HG02973 (cell line): ENCODE data around the gene NLGN1.

ENCODE experiments used
- ATAC-seq: cut with Tn5 transposase; IDR thresholded peaks from one replicate; pipeline ENCODE4 v1.9.1; 2021; ENCODE audit warnings: moderate library complexity; ENCODE audit not compliant: unreplicated experiment

NLGN1 gene

DNA sequence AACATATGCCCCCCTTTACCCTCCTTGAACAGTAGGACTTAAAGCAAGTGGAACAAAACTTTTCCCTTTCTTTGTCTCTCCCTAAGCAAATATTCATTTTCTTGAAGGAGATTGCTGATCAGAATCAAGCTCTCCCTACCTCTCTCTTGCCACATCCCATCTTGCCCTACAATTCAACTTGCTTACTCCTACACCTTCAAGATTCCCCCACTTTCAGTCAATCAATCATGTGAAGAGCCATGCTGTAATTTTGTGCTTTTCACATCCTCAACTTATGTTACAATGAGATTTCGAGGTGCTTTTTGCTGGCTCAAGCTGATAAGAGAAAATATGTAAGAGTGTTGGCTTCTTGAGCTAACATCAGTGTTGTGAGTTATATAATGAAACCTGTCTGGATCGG is 662.9 kb downstream of the NLGN1 start:
- ATAC-seq: no peak

DNA sequence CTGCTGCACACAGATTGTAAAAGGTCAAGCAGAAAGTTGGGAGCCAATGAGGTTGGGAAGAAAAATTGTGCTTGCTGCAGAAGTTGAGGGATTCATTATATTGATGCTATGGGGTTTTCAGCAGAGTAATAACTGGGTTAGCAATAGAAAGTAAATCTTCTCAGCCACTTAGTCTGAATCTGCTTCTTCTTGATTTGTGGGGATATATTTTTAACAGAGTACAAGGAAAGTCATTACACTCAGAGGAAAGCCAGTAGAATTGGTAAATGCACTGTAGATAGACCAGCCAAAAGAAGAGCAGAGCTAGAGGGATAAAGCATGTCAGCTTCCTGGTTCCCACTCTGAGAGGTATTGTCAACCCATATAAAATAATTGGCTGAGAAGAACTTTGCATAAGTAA is 663.6 kb downstream of the NLGN1 start:
- ATAC-seq: no peak

DNA sequence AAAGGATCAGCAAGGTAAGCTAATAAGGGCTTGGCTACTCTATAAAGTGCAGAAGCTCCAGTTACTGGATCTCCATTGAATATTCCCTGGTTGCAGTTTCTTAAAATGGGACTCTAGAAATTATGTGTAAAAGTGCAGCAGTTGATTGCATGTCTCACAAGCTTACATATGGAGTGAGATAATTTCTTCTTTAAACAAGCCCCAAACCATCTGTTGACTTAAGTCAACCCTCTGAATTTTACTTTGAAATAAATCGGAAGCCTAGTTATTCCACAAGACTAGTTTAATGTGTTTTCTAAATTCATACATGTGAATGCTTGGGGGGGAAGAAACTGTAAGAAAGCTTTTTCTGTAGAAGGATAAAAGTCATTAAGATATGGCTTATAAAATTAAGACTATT is 664.2 kb downstream of the NLGN1 start:
- ATAC-seq: no peak

DNA sequence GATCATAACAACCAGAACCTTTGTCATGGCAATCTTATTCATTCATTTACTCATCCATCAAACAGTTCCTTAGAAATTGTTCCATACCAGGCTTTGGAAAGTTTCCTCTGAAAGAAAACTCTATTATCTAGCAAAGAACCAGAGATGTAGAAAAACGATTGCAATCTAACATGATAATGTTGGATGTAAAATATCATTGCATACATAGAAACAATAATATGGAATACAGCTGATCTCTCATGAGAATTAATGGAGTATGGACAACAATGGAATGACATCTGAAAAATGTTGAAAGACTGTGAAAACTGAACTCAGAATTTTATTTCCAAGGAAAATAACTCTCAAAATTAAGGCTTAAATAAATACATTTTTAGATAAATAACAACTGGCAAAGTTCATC is 665.4 kb downstream of the NLGN1 start:
- ATAC-seq: no peak

DNA sequence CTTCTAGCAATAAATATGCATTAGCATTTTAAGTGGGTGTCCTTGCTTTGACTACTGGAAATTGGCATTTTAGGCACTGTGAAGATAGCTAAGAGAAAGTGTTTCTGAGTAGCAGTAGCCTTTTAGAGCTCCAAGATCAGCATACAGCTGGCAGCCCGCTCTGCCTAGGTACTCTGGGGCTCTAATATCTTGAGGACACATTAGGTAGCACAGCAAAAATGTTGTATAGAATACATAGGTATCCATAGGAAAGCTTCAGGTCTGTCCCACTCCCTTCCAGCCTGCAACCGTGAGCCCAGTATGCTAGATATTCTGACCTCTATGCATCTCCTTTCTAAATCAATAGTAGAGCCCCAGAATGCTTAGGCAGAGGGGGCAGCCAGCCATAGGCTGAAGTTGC is 670.5 kb downstream of the NLGN1 start:
- ATAC-seq: no peak

DNA sequence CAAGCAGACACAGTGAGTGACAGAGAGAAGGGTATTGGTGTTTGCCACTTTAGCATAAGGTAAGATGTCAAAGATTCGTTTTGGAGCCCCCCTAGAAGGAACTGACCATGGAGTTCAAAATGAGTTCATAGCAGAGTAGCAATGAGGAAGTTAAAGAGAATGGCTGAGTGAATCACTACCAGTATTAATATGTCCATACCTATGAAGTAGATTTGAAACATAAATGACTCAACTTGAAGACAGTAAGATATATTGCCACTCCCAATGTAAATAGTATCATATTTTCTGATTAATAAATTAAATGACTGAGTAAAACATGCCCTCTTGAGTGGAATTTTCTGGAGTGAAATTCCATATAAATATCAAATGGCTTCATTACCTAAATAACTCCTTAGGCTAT is 675.1 kb downstream of the NLGN1 start:
- no peak for ATAC-seq

DNA sequence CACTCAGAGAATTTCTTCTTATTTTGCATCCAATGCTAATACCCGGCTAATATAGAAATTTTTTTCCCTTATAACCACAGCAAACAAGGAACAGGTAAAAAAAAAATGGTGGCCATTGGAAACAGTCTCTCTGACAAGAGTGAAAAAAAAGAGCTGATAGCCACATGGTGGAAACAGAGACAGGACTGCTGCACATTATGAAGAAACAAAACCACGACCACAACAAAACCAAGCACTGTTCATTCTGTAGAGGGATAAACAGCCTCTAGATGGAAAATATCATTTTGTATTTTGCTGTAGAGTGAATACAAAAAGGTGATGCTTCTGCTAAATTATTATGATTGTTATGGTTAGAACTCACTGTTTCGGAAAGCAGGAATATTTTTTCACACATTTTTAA is 686.2 kb downstream of the NLGN1 start:
- ATAC-seq: no peak

DNA sequence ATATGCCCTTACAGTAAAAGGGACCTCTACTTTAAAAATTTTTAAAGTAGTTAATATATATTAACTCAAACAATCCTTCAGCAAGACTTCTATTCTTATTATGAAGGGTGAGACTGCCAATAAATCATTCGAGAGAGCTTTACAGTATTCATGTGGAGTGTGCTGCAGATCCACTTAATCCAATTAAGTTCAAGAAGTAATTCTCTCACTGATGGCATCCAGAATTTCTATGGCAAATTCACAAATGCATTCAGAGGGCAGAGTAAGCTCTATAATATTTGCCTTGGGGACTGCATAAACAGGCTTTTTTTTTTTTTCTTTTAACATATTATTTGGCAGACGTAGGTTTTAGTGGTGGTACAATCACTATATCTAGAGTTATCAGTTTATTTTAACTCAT is 692.0 kb downstream of the NLGN1 start:
- no peak for ATAC-seq

DNA sequence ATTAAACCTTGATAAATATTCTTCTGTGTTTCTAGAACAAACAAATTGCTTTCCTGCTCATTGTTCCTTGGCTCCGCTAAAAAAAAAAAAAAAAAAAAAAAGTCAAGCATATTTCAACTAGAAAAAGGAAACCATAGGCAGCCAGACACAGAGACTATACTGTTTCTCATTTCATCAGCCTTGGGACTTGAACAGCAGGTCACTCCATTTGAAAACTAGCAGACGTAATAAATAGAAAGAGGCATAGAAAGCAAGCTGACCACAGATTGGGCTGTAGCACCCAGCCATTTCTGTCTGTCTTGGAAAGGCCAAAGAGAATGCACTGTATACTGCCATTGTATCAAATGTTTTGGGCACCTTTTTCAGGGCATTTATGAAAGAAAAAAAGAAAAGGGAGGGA is 697.1 kb downstream of the NLGN1 start:
- ATAC-seq: no peak

DNA sequence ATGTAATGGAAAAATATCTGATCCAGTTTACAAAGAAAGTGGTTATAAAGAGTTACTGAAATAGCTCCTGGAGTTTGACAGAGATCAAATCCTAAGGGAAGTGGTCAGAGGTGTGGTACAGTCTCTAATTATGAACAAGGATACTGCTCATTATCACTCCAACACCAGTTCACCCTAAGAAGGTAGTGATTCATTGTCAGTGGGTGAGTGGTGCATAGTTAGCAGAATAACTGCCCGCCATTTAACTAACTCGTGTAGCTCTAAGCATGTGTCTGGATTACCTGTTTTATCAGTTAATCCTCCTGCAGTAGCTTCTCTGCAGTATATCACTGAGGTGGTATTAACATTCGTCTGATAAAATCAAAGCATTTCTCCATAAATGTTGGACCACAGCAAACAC is 700.1 kb downstream of the NLGN1 start:
- no peak for ATAC-seq

DNA sequence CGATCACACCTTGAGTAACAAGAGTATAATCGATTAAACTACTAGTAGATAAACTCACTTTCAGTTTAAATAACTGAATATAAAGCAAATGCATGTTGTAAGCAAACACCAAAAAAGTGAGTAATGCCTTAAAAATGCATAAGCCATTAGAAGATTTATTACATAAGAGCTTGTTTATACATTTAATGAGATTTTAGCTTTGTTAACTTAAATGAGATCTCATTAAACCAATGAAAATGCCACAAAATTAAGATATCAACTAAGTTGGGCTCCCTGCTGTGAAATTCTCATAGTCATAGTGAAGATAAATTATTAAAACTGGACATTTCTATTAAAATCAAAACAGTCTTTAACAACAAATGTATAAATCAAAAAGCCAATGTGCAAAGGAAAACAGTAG is 701.2 kb downstream of the NLGN1 start:
- ATAC-seq: no peak

DNA sequence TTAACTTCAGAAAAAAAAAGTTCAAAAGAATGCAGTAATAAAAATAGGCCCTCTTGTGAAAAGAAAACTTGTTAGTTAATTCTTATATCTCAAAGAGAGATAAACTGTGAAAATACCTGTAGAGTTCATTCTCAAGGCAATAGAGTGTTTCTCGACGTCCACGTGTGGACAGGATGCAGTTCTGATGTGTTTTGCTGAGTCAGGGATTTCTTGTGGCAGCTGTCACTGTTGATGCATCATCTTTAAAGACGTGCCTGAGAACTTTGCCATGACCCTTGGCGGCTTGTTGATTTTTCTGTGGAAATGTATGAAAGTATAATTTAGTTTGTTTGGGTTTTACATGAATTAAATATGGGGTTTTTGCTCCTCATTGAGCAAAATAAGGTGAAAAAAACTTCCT is 702.2 kb downstream of the NLGN1 start:
- ATAC-seq: no peak

DNA sequence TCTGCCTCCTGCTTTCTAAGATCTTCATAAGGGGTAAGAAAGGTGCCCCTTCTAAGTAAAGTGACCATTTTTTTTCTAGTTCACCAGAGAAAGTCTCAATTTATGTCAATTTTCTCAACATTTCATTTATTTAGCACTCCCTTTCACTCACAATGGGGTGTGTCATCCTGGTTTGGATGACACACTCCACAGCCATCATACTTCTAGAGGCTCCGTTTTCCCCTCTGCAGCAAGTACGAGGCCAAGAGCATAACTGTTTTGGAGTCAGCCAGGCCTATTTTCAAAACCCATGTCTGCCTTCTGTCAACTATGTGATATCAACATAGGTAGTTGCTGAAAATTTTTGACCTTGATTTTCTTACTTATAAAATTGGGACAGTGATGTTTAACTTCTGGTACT is 703.2 kb downstream of the NLGN1 start:
- ATAC-seq: no peak

DNA sequence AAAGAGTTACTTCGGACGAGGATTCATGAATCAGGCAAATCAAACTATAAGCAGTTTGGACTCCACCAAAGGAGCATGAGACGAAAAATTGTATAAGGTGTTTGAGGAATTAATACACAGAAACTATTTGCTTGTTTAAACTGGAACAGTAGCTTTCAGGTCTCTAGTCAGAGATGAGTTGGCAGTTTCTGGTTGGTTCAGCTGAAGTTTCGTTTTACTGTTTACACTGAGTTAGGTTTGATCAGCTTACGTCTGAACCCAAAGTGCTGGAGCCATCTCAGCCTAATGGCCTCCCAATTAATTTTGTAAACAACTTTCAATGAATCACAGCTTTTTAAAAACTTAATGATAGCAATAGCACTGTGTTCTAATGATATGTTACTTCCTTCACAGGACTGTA is 703.7 kb downstream of the NLGN1 start:
- no peak for ATAC-seq

DNA sequence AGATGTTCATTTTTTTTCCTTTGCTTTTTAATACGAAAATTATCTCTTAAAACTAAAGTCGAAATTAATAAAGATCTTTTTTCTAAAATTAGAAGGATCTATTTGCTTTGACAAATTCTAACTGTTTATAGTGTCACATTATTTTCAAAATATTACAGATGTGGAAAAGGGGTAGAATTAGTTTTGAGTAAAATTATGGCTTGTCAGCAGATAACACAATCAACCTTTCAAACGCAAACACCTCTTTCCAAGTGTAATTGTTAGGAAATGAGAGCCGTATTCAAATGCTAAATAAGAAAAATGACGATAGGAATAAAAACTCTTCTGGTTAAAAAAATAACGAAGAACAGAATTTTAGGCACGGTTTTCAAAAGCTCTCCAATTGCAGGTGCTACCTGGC is 704.7 kb downstream of the NLGN1 start:
- ATAC-seq: no peak

DNA sequence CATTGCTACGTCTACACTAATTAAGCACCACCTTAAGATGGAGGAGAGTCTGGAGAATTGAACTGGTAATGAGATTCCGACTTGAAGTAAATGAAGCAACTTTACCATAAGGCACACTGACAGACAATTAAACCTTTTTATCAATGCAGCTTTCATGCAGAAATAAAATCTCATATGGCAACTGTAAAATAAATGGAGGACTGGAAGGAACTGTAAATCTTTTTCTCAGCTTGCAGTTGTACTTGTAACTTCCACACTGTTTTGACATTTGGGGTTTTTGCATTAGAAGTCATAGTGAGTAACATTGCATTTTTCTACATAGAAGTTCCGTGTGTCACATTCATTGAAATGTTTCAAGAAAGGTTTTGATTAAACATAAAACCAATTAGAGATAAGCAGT is 705.3 kb downstream of the NLGN1 start:
- no peak for ATAC-seq

DNA sequence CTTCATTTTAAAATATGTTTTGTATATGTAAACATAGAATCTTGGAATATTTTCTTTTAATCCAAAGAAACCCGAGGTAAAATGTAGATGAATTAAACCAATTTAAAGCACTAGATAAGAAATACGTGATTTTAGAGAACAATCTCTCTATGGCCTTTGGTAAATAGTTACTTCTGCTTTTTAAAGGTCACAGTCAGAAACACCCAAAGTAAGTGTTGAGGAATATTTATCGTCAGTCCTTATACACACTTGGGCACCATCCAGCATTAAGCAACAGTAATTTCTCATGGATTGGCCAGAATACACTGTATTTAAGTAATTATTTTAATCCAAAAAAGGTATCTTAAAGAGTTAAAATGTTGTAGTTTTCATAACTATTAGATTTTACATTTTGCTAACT is 713.2 kb downstream of the NLGN1 start:
- no peak for ATAC-seq

DNA sequence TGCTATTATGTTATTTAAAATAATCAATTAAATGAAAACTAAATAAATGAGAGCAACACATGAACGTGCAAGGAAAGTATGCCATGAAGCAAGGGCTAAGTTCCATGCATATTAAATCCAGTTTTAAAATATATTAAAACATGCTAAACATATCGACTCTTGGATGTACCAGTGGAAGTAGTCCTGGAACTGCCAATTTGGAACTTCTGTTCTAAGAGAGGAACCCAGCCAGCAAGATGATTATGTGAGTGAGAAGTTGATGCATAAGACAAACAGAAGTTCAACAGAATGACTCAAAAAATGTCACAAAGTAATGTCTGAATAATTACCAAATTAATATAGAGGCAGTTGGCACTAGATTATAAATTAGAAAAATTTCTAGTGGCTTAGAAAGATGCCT is 714.2 kb downstream of the NLGN1 start:
- ATAC-seq: no peak

DNA sequence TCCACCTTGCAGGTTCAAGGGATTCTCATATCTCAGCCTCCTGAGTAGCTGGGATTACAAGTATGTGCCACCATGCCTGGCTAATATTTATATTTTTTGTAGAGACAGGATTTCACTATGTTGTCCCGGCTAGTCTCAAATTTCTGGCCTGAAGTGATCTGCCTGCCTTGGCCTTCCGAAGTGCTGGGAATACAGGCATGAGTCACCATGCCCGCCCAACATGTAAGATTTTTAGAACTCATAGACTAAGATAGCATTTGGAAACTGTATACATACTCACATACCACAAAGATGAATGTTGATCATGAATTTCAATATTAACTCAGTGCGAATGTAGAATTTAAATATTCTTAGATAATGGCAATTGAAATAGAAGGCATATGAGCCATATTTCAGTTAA is 718.9 kb downstream of the NLGN1 start:
- no peak for ATAC-seq

DNA sequence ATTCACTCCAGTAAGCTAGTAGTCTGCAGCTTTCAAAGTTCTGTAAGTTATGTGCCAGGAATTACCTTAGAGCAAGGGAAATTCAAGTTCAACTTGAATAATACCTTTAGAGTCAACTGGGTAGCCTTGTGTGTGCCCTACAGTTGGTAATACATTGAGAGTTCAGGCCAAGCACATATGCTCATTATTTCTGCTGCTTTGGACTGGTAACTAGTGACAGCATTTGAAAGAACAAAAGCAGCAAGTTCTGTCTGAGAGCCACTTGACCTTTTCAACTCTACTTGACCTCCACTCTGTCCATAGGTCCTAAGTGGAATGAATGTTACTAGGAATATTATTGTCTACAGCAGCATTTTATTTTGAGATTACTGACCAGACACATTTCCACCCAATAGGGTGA is 723.5 kb downstream of the NLGN1 start:
- no peak for ATAC-seq

DNA sequence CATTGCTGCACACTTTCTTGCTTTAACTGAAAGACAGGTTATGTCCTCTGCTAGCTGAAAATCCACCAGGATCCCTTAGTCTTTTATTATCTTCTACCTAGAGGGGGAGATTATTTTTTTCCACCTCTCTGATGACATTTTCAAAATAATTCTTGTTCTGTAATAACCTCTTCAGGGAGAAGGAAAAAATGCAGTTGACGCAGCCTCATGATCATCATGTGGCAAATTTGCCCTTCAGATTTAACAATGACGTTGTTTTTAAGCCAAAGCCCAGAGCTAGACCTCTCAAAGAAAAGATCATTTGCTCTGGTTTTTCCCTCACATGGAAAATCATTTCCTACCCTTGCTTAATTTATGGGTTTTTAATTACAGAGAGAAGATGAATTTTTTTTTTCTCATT is 724.9 kb downstream of the NLGN1 start:
- ATAC-seq: no peak

DNA sequence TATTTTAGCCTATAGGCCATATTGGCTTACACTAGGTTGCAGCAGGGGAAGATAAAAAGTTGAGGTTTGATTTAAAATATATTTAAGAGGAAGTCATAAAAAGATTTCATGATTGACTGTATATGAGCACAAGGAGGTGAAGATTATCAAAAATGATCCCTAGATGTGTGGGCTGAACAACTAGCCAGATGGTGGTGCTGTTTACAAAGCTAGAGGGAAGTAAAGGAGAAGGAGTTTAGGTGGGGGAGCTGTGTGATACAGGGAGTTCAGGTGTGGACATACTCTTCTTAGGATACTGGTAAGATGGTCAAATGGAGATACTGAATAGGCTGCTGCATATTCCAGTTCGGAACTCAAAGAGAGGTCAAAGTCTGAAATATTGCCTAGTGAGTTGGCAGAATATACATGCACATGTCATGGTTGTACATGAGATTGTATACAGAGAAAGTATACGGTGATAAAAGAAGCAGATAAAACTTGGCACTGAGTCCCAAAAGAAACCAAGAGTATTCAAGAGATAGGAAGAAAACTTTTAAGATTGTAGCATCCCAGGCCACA is 727.8 kb downstream of the NLGN1 start:
- ATAC-seq: no peak

DNA sequence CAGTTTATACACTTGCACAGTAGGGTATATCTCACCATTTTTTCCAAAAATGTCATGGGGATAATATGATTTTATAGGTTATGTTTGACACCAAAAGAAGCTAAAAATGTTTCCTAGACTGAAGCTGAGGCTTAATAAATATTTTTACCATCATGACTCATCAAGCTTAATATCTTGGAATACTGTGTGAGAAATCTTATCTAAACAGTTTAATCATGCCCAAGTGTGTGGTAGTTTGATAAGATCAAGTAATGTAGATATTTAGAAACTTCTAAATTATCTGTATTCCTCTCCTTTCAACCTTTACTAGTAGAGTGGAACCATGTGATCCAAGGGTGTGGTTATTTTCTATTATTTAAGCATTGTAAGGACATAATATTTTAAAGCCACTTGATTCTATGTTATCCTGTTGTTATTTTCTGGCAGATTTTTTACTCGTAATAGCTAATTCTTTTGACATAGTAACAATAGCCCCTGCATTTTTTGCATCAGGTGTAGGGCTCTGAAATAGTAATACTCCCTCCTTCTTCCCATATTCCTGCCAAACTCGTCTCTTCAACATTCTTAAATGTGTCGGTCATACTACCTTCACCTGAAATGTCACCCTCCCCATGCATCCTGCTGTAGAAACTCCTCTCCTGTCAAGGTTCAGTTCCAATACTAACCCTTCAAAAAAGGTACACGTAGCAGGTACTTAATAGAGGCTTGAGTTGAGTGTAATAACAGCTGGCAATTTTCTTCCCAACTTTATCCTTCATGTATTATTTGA is 729.6 kb downstream of the NLGN1 start:
- no peak for ATAC-seq
